HepG2 (cell line): ENCODE results near the gene DDAH2. TPM values are rescaled to one million over a fixed set of nuclear protein-coding genes. Genes with fewer than 3 reads are reported as not detected.

Experiments
- DNMT1 ChIP-seq: sonication (generic); formaldehyde crosslinking; IDR thresholded peaks from 2 replicates; pipeline ENCODE4 v1.5.1; 2020; ENCODE audit warnings: mild to moderate bottlenecking, missing genetic modification reagents
- HOXA9 ChIP-seq: sonication (generic); formaldehyde crosslinking; IDR thresholded peaks from 2 replicates; pipeline ENCODE4 v1.8.1; 2022; ENCODE audit warnings: missing genetic modification reagents, mild to moderate bottlenecking, moderate library complexity, borderline replicate concordance
- MAFF ChIP-seq: IDR thresholded peaks from 2 replicates; pipeline ENCODE4 v1.6.1; 2011; ENCODE audit warnings: low read depth, low read length, improper control_type of control experiment
- NAIF1 ChIP-seq: sonication (generic); formaldehyde crosslinking; IDR thresholded peaks from 2 replicates; pipeline ENCODE4 v1.5.0; 2020; ENCODE audit warnings: mild to moderate bottlenecking, missing genetic modification reagents, borderline replicate concordance
- POLR2AphosphoS5 ChIP-seq: IDR thresholded peaks from 2 replicates; pipeline ENCODE4 v1.6.1; 2012; ENCODE audit warnings: low read depth, low read length
- SAFB2 ChIP-seq: sonication (generic); formaldehyde crosslinking; IDR thresholded peaks from 2 replicates; pipeline ENCODE4 v1.5.1; 2020; ENCODE audit warnings: missing genetic modification reagents, low read depth, mild to moderate bottlenecking, borderline replicate concordance
- SIN3A ChIP-seq: IDR thresholded peaks from 2 replicates; pipeline ENCODE4 v1.6.1; 2011; ENCODE audit warnings: low read depth, mild to moderate bottlenecking, control low read depth, low read length, borderline replicate concordance
- SPEN ChIP-seq: sonication (generic); formaldehyde crosslinking; IDR thresholded peaks from 2 replicates; pipeline ENCODE4 v1.5.1; 2020; ENCODE audit warnings: low read depth, mild to moderate bottlenecking, missing genetic modification reagents
- SRF ChIP-seq: IDR thresholded peaks from 2 replicates; pipeline ENCODE4 v1.6.1; 2011; ENCODE audit warnings: mild to moderate bottlenecking, low read depth, low read length, moderate library complexity
- ZFP90 ChIP-seq: sonication (generic); formaldehyde crosslinking; IDR thresholded peaks from 2 replicates; pipeline ENCODE4 v1.8.0; 2022; ENCODE audit warnings: missing genetic modification reagents, mild to moderate bottlenecking, inconsistent platforms, borderline replicate concordance
- ZNF160 ChIP-seq: sonication (generic); formaldehyde crosslinking; IDR thresholded peaks from 2 replicates; pipeline ENCODE4 v1.8.0; 2022; ENCODE audit warnings: mild to moderate bottlenecking, inconsistent platforms, missing genetic modification reagents
- ZNF354B ChIP-seq: sonication (generic); formaldehyde crosslinking; IDR thresholded peaks from 2 replicates; pipeline ENCODE4 v1.8.0; 2022; ENCODE audit warnings: mild to moderate bottlenecking, missing genetic modification reagents
- ZNF501 ChIP-seq: sonication (generic); formaldehyde crosslinking; IDR thresholded peaks from 2 replicates; pipeline ENCODE4 v1.5.1; 2020; ENCODE audit warnings: mild to moderate bottlenecking, moderate library complexity, missing genetic modification reagents
- ZNF530 ChIP-seq: sonication (generic); formaldehyde crosslinking; IDR thresholded peaks from 2 replicates; pipeline ENCODE4 v1.5.0; 2020; ENCODE audit warnings: low read depth, mild to moderate bottlenecking, missing genetic modification reagents
- ZNF567 ChIP-seq: sonication (generic); formaldehyde crosslinking; IDR thresholded peaks from 2 replicates; pipeline ENCODE4 v1.8.1; 2023; ENCODE audit warnings: mild to moderate bottlenecking, missing genetic modification reagents, borderline replicate concordance
- polyA plus RNA-seq, 8 experiments: library from polyadenylated mRNA; depleted of rRNA in 3 of 8; stranded (reverse) in 7 of 8; unstranded in 1 of 8; fragments of >200 nt; fragmentation: Illumina TruSeq in 4 of 8; extraction: Trizol in 4 of 8; gene quantifications; 2 replicates each; pipeline versions ENCODE4 v1.2.1 to v1.2.3, GENCODE V29; 2011 to 2016; ENCODE audit warnings: low read depth in 4 of 8, missing spikeins in 1 of 8, mixed read lengths in 1 of 8; ENCODE audit not compliant: insufficient read depth in 1 of 8
- total RNA-seq, 5 experiments: library from RNA; depleted of rRNA; stranded (reverse); fragments of >200 nt; fragmentation: Illumina TruSeq; extraction: Trizol; gene quantifications; 2 replicates each; pipeline ENCODE4 v1.2.3, GENCODE V29; 2016; ENCODE audit warnings: low read depth in 1 of 5
- TF ChIP-seq, protein P1 (sequence below): sonication (generic); formaldehyde crosslinking; IDR thresholded peaks from 2 replicates; pipeline ENCODE4 v1.5.1; 2020; ENCODE audit warnings: mild to moderate bottlenecking, moderate library complexity, missing genetic modification reagents
- TF ChIP-seq, protein P2 (sequence below): sonication (generic); formaldehyde crosslinking; IDR thresholded peaks from 2 replicates; pipeline ENCODE4 v1.4.0; 2020; ENCODE audit warnings: missing genetic modification reagents, borderline replicate concordance
- TF ChIP-seq, protein P3 (sequence below): sonication (generic); formaldehyde crosslinking; IDR thresholded peaks from 2 replicates; pipeline ENCODE4 v1.9.0; 2021; ENCODE audit warnings: missing genetic modification reagents, borderline replicate concordance
- TF ChIP-seq, protein P4 (sequence below): sonication (generic); formaldehyde crosslinking; IDR thresholded peaks from 2 replicates; pipeline ENCODE4 v1.4.0; 2020; ENCODE audit warnings: missing genetic modification reagents, borderline replicate concordance

DDAH2 gene
- total and polyA plus RNA-seq, 2 of the 13 experiments (the other 11 are each of a cell fraction or from before 2014, with no cell fraction given): 16.4 to 21.1 TPM

DNA sequence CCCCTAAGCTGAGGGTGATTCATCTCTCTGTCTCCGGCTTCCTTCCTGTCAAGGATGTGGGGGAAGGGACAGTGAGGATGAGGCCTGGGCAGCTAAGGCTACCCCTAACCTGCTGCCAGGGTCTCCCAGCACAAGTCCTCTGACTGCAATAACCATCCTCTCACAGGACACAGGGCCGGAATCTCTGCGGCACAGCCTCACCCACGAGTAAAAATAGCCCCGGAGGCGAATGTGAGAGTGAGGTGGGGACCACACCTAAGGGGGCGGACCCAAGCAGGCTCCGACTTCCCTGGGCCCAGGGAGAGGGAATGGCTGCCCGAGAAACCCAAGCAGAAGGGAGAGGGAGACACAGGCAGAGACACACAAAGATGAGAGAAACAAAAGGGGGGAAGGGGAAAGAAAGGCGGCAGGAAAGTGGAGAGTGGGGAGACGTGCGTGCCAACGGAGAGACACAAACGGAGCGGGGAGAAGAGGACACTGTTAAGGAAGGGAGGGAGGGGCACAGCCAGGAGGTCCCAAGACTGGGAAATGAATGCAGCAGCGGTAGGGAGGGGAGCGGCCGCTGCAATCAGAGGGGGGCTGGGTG lies 5.8 kb upstream of the DDAH2 start (continued):
- TF ChIP-seq, protein P1, sequence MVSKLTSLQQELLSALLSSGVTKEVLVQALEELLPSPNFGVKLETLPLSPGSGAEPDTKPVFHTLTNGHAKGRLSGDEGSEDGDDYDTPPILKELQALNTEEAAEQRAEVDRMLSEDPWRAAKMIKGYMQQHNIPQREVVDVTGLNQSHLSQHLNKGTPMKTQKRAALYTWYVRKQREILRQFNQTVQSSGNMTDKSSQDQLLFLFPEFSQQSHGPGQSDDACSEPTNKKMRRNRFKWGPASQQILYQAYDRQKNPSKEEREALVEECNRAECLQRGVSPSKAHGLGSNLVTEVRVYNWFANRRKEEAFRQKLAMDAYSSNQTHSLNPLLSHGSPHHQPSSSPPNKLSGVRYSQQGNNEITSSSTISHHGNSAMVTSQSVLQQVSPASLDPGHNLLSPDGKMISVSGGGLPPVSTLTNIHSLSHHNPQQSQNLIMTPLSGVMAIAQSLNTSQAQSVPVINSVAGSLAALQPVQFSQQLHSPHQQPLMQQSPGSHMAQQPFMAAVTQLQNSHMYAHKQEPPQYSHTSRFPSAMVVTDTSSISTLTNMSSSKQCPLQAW (CRISPR knock-in tag): peak; percentile 54; the same call in 1 of the 2 replicates
- TF ChIP-seq SPEN (CRISPR knock-in tag): peak; percentile 72
- TF ChIP-seq SAFB2 (CRISPR knock-in tag): no peak
- TF ChIP-seq, protein P2, sequence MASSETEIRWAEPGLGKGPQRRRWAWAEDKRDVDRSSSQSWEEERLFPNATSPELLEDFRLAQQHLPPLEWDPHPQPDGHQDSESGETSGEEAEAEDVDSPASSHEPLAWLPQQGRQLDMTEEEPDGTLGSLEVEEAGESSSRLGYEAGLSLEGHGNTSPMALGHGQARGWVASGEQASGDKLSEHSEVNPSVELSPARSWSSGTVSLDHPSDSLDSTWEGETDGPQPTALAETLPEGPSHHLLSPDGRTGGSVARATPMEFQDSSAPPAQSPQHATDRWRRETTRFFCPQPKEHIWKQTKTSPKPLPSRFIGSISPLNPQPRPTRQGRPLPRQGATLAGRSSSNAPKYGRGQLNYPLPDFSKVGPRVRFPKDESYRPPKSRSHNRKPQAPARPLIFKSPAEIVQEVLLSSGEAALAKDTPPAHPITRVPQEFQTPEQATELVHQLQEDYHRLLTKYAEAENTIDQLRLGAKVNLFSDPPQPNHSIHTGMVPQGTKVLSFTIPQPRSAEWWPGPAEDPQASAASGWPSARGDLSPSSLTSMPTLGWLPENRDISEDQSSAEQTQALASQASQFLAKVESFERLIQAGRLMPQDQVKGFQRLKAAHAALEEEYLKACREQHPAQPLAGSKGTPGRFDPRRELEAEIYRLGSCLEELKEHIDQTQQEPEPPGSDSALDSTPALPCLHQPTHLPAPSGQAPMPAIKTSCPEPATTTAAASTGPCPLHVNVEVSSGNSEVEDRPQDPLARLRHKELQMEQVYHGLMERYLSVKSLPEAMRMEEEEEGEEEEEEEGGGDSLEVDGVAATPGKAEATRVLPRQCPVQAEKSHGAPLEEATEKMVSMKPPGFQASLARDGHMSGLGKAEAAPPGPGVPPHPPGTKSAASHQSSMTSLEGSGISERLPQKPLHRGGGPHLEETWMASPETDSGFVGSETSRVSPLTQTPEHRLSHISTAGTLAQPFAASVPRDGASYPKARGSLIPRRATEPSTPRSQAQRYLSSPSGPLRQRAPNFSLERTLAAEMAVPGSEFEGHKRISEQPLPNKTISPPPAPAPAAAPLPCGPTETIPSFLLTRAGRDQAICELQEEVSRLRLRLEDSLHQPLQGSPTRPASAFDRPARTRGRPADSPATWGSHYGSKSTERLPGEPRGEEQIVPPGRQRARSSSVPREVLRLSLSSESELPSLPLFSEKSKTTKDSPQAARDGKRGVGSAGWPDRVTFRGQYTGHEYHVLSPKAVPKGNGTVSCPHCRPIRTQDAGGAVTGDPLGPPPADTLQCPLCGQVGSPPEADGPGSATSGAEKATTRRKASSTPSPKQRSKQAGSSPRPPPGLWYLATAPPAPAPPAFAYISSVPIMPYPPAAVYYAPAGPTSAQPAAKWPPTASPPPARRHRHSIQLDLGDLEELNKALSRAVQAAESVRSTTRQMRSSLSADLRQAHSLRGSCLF (CRISPR knock-in tag): no peak
- TF ChIP-seq ZNF160: 0 out of 2 replicates have a peak, but pooled peaks have one; percentile 12
- TF ChIP-seq ZNF354B (CRISPR knock-in tag): no peak
- peak; percentile 69; the same call in 1 of the 2 replicates for TF ChIP-seq SIN3A
- no peak for TF ChIP-seq SRF
- peak; percentile 61; the same call in 1 of the 2 replicates for TF ChIP-seq DNMT1 (CRISPR knock-in tag)
- 0 out of 2 replicates have a peak, but pooled peaks have one; percentile 43 for TF ChIP-seq HOXA9 (CRISPR knock-in tag)
- TF ChIP-seq, protein P3, sequence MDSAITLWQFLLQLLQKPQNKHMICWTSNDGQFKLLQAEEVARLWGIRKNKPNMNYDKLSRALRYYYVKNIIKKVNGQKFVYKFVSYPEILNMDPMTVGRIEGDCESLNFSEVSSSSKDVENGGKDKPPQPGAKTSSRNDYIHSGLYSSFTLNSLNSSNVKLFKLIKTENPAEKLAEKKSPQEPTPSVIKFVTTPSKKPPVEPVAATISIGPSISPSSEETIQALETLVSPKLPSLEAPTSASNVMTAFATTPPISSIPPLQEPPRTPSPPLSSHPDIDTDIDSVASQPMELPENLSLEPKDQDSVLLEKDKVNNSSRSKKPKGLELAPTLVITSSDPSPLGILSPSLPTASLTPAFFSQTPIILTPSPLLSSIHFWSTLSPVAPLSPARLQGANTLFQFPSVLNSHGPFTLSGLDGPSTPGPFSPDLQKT: no peak
- TF ChIP-seq ZFP90 (CRISPR knock-in tag): no peak
- no peak for TF ChIP-seq ZNF530 (CRISPR knock-in tag)
- peak; percentile 52 for TF ChIP-seq POLR2AphosphoS5
- TF ChIP-seq, protein P4, sequence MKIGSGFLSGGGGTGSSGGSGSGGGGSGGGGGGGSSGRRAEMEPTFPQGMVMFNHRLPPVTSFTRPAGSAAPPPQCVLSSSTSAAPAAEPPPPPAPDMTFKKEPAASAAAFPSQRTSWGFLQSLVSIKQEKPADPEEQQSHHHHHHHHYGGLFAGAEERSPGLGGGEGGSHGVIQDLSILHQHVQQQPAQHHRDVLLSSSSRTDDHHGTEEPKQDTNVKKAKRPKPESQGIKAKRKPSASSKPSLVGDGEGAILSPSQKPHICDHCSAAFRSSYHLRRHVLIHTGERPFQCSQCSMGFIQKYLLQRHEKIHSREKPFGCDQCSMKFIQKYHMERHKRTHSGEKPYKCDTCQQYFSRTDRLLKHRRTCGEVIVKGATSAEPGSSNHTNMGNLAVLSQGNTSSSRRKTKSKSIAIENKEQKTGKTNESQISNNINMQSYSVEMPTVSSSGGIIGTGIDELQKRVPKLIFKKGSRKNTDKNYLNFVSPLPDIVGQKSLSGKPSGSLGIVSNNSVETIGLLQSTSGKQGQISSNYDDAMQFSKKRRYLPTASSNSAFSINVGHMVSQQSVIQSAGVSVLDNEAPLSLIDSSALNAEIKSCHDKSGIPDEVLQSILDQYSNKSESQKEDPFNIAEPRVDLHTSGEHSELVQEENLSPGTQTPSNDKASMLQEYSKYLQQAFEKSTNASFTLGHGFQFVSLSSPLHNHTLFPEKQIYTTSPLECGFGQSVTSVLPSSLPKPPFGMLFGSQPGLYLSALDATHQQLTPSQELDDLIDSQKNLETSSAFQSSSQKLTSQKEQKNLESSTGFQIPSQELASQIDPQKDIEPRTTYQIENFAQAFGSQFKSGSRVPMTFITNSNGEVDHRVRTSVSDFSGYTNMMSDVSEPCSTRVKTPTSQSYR: peak; percentile 95
- TF ChIP-seq NAIF1 (CRISPR knock-in tag): no peak
- no peak for TF ChIP-seq MAFF
- TF ChIP-seq ZNF567 (CRISPR knock-in tag): no peak
- 0 out of 2 replicates have a peak, but pooled peaks have one; percentile 7 for TF ChIP-seq ZNF501 (CRISPR knock-in tag)
